IPS-NIHi7 (cell line): Measurements from ENCODE around the gene HSPA9.
"Not testable (repeated sequence)": the region's sequence is repeated elsewhere in the genome, so short reads cannot be mapped to it uniquely, and the experiment has no call there.

Experiments
- DNase-seq: peaks from one replicate; pipeline ENCODE4 v3.0.0; 2012; ENCODE audit warnings: mixed read lengths; ENCODE audit errors: extremely low spot score

HSPA9 gene

GRCh38 chr5:138533973-138534941, 40.9 kb downstream of the HSPA9 start:
- no peak for DNase-seq

- no peak for DNase-seq
These were observed 45.4 kb downstream of the HSPA9 start for GRCh38 chr5:138529812-138530211.

GRCh38 chr5:138528744-138529469, 46.3 kb downstream of the HSPA9 start:
- no peak for DNase-seq

GRCh38 chr5:138528208-138528607, 47.0 kb downstream of the HSPA9 start:
- no peak for DNase-seq

- DNase-seq, result no peak
These were observed 48.0 kb downstream of the HSPA9 start for GRCh38 chr5:138527170-138527569.

GRCh38 chr5:138523406-138523805, 51.8 kb downstream of the HSPA9 start:
- DNase-seq, result no peak

- DNase-seq, result no peak
These were observed 54.2 kb downstream of the HSPA9 start for GRCh38 chr5:138520971-138521370.

- DNase-seq, result no peak
These were observed 57.8 kb downstream of the HSPA9 start for GRCh38 chr5:138517437-138517836.

GRCh38 chr5:138515556-138516245, 59.5 kb downstream of the HSPA9 start:
- DNase-seq, result no peak

- no peak for DNase-seq
These were observed 61.2 kb downstream of the HSPA9 start for GRCh38 chr5:138514021-138514420.

- no peak for DNase-seq
These were observed 66.2 kb downstream of the HSPA9 start for GRCh38 chr5:138508958-138509357.

GRCh38 chr5:138507485-138507884, 67.7 kb downstream of the HSPA9 start:
- not testable (repeated sequence) for DNase-seq

- no peak for DNase-seq
These were observed 68.6 kb downstream of the HSPA9 start for GRCh38 chr5:138506370-138507306.

GRCh38 chr5:138504799-138505198, 70.4 kb downstream of the HSPA9 start:
- no peak for DNase-seq
